Measurements from ENCODE around the gene CCN2.

DNA sequence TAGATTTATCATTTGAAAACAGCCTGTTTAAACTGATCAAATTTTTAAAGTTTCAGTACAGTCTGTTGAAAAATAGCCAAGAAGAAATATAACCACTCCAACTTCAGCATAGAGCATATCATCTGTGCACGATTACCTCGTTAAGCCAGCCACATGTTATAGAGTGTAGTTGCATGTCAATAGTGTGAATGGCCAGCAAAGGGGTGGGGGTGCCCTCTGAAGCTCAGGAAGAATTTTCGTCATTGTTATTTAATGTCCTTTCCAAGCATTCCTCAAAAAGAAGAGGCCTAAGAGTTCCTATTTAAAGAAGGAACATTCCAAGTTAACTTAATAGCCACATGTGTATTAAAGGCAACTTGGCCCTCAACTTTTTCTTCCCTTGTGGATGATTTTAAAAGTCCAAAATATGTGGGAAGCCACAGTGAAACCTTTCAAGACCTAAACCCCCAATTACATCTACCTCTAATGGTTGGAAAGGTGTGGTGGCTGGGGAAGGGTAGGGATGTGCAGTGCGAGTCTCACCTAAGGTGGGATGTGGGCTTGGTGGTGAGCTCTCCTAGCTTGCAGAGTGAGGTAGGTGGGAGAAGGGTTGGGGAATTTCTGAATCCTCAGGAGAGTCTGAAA lies 1.8 kb upstream of the CCN2 start:
- TF ChIP-seq, protein P1, sequence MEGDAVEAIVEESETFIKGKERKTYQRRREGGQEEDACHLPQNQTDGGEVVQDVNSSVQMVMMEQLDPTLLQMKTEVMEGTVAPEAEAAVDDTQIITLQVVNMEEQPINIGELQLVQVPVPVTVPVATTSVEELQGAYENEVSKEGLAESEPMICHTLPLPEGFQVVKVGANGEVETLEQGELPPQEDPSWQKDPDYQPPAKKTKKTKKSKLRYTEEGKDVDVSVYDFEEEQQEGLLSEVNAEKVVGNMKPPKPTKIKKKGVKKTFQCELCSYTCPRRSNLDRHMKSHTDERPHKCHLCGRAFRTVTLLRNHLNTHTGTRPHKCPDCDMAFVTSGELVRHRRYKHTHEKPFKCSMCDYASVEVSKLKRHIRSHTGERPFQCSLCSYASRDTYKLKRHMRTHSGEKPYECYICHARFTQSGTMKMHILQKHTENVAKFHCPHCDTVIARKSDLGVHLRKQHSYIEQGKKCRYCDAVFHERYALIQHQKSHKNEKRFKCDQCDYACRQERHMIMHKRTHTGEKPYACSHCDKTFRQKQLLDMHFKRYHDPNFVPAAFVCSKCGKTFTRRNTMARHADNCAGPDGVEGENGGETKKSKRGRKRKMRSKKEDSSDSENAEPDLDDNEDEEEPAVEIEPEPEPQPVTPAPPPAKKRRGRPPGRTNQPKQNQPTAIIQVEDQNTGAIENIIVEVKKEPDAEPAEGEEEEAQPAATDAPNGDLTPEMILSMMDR (IDR thresholded peaks at IDR 0.05): no peak
- TF ChIP-seq, protein P2, sequence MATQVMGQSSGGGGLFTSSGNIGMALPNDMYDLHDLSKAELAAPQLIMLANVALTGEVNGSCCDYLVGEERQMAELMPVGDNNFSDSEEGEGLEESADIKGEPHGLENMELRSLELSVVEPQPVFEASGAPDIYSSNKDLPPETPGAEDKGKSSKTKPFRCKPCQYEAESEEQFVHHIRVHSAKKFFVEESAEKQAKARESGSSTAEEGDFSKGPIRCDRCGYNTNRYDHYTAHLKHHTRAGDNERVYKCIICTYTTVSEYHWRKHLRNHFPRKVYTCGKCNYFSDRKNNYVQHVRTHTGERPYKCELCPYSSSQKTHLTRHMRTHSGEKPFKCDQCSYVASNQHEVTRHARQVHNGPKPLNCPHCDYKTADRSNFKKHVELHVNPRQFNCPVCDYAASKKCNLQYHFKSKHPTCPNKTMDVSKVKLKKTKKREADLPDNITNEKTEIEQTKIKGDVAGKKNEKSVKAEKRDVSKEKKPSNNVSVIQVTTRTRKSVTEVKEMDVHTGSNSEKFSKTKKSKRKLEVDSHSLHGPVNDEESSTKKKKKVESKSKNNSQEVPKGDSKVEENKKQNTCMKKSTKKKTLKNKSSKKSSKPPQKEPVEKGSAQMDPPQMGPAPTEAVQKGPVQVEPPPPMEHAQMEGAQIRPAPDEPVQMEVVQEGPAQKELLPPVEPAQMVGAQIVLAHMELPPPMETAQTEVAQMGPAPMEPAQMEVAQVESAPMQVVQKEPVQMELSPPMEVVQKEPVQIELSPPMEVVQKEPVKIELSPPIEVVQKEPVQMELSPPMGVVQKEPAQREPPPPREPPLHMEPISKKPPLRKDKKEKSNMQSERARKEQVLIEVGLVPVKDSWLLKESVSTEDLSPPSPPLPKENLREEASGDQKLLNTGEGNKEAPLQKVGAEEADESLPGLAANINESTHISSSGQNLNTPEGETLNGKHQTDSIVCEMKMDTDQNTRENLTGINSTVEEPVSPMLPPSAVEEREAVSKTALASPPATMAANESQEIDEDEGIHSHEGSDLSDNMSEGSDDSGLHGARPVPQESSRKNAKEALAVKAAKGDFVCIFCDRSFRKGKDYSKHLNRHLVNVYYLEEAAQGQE (IDR thresholded peaks at IDR 0.05; ENCODE audit: low read depth, low read length): no peak
- TF ChIP-seq RFX5 (IDR thresholded peaks at IDR 0.05; ENCODE audit: low read length) (no peak), POLR2AphosphoS5 (IDR thresholded peaks at IDR 0.05; ENCODE audit: low read depth, low read length) (no peak)

All from SK-N-SH (cell line).